ENCODE data around the gene AKR1D1. TPM values are rescaled to one million over a fixed set of nuclear protein-coding genes. Genes with fewer than 3 reads are reported as not detected.
"Not testable (repeated sequence)": the region's sequence is repeated elsewhere in the genome, so short reads cannot be mapped to it uniquely, and the experiment has no call there.

Gene AKR1D1
- total RNA-seq, 2 donors from 2014 or later, result not detected

GRCh38 chr7:138105221-138105620 is 29.0 kb downstream of the AKR1D1 start:
- intact Hi-C loops (cut with DNase I, micrococcal nuclease), result no loop called here
- DNase-seq (no peak), ATAC-seq (no peak)

GRCh38 chr7:138115047-138115446 is 38.8 kb downstream of the AKR1D1 start:
- intact Hi-C loops (cut with DNase I, micrococcal nuclease), result no loop called here
- no peak for ATAC-seq
- DNase-seq, result no peak

- DNase-seq (no peak), ATAC-seq (no peak)
- intact Hi-C loops (cut with DNase I, micrococcal nuclease), result no loop called here
These were observed 39.9 kb downstream of the AKR1D1 start for GRCh38 chr7:138116141-138116540.

- DNase-seq (no peak), ATAC-seq (no peak)
- intact Hi-C loops (cut with DNase I, micrococcal nuclease), result no loop called here
These were observed 40.6 kb downstream of the AKR1D1 start for GRCh38 chr7:138116892-138117291.

GRCh38 chr7:138120140-138120827 is 44.0 kb downstream of the AKR1D1 start:
- no peak for DNase-seq
- intact Hi-C loops (cut with DNase I, micrococcal nuclease), result no loop called here
- ATAC-seq, result no peak

- intact Hi-C loops (cut with DNase I, micrococcal nuclease), result no loop called here
- ATAC-seq, result no peak
These were observed 45.9 kb downstream of the AKR1D1 start for GRCh38 chr7:138122162-138122561.

GRCh38 chr7:138125119-138125518 is 48.9 kb downstream of the AKR1D1 start:
- ATAC-seq (no peak), DNase-seq (no peak)
- intact Hi-C loops (cut with DNase I, micrococcal nuclease), result no loop called here

More at GRCh38 chr7:138122162-138122561, 45.9 kb downstream of the AKR1D1 start:
- DNase-seq, result no peak

- ATAC-seq (no peak), DNase-seq (no peak)
- intact Hi-C loops (cut with DNase I, micrococcal nuclease), result no loop called here
These were observed 49.4 kb downstream of the AKR1D1 start for GRCh38 chr7:138125598-138126111.

- intact Hi-C loops (cut with DNase I, micrococcal nuclease), result no loop called here
- ATAC-seq (no peak), DNase-seq (no peak)
These were observed 50.7 kb downstream of the AKR1D1 start for GRCh38 chr7:138126928-138127327.

- DNase-seq (no peak), ATAC-seq (no peak)
- intact Hi-C loops (cut with DNase I, micrococcal nuclease), result no loop called here
These were observed 51.7 kb downstream of the AKR1D1 start for GRCh38 chr7:138127996-138128395.

- no peak for ATAC-seq
- intact Hi-C loops (cut with DNase I, micrococcal nuclease), result no loop called here
- DNase-seq, result no peak
These were observed 53.4 kb downstream of the AKR1D1 start for GRCh38 chr7:138129551-138130165.

GRCh38 chr7:138137423-138138171 is 61.3 kb downstream of the AKR1D1 start:
- intact Hi-C loops (cut with DNase I, micrococcal nuclease), result no loop called here
- DNase-seq, result no peak
- ATAC-seq, result no peak

- ATAC-seq (no peak), DNase-seq (no peak)
- intact Hi-C loops (cut with DNase I, micrococcal nuclease), result no loop called here
These were observed 62.0 kb downstream of the AKR1D1 start for GRCh38 chr7:138138244-138138643.

- no peak for ATAC-seq
- no peak for DNase-seq
- intact Hi-C loops (cut with DNase I, micrococcal nuclease), result no loop called here
These were observed 66.4 kb downstream of the AKR1D1 start for GRCh38 chr7:138142583-138143201.

GRCh38 chr7:138144958-138145357 is 68.7 kb downstream of the AKR1D1 start:
- intact Hi-C loops (cut with DNase I, micrococcal nuclease), result no loop called here
- ATAC-seq (no peak), DNase-seq (no peak)

GRCh38 chr7:138146221-138146620 is 70.0 kb downstream of the AKR1D1 start:
- ATAC-seq; intact Hi-C loops (cut with DNase I, micrococcal nuclease); DNase-seq: not testable (repeated sequence)

- intact Hi-C loops (cut with DNase I, micrococcal nuclease); DNase-seq; ATAC-seq: not testable (repeated sequence)
These were observed 70.8 kb downstream of the AKR1D1 start for GRCh38 chr7:138146757-138147734.

Data from left colon (tissue), 2 donors.